Mammary microvascular endothelial cell (primary cell): ENCODE measurements around the gene LAT. TPM values are rescaled to one million over a fixed set of nuclear protein-coding genes. Genes with fewer than 3 reads are reported as not detected.

ENCODE experiments used
- total RNA-seq: library from RNA; depleted of rRNA; stranded (reverse); fragments of >200 nt; gene quantifications from 2 replicates; pipeline ENCODE4 v1.2.3, GENCODE V29; 2015

The LAT gene, protein sequence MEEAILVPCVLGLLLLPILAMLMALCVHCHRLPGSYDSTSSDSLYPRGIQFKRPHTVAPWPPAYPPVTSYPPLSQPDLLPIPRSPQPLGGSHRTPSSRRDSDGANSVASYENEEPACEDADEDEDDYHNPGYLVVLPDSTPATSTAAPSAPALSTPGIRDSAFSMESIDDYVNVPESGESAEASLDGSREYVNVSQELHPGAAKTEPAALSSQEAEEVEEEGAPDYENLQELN
- 2.4 and 2.7 TPM in 2 replicates for total RNA-seq

DNA sequence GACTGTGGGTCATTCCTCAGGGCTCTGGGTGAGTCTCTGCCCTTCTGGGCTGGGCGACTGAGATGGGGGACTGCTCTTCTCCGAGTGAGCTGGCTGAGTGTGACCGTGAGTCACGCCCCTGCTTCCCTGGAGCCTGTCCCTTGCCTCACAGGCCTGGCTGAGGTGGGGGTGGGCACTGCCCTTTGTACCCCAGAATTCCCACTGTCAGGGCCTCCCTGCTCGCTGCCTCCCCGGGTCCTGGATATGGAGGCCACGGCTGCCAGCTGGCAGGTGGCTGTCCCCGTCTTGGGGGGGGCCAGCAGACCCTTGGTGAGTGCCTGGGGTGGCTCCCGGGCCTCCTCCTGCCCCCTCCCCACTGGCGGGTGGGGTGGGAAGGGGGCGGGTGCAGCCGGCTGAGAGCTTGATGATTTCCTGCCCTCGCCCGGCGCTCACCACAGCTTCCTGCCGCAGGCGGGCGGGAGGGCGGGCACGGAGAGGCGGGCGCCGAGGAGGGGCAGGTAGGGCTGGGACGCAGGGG lies at the start of gene LAT:
Gene LAT (plus strand): TSS at position 434 of the 517 bp plus-strand sequence. CDS start 366 bp downstream, outside the sequence.

DNA sequence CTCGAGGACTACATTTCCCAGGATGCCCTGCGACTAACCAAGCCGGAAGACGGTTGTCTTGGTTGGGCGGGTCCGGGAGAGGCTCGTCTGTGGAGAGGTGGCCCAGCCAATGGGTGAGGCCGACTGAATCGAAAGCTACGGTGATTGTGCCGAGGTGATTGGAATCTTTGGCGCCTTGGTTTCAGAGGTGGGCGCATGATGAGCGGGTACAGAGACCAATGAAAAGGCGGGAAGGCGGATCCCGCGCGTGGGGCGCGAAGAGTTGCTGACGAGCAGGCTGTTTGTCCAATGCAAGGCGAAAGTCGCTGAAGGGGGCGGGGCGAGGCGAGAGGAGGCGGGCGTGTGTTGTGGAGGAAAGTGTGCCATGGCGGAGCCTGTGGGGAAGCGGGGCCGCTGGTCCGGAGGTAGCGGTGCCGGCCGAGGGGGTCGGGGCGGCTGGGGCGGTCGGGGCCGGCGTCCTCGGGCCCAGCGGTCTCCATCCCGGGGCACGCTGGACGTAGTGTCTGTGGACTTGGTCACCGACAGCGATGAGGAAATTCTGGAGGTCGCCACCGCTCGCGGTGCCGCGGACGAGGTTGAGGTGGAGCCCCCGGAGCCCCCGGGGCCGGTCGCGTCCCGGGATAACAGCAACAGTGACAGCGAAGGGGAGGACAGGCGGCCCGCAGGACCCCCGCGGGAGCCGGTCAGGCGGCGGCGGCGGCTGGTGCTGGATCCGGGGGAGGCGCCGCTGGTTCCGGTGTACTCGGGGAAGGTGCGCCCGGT lies 34.0 kb upstream of the LAT start, which contains the start of gene NFATC2IP:
Gene NFATC2IP (plus strand): TSS at position 290 of the 762 bp plus-strand sequence. CDS start 75 bp downstream, at position 365.

DNA sequence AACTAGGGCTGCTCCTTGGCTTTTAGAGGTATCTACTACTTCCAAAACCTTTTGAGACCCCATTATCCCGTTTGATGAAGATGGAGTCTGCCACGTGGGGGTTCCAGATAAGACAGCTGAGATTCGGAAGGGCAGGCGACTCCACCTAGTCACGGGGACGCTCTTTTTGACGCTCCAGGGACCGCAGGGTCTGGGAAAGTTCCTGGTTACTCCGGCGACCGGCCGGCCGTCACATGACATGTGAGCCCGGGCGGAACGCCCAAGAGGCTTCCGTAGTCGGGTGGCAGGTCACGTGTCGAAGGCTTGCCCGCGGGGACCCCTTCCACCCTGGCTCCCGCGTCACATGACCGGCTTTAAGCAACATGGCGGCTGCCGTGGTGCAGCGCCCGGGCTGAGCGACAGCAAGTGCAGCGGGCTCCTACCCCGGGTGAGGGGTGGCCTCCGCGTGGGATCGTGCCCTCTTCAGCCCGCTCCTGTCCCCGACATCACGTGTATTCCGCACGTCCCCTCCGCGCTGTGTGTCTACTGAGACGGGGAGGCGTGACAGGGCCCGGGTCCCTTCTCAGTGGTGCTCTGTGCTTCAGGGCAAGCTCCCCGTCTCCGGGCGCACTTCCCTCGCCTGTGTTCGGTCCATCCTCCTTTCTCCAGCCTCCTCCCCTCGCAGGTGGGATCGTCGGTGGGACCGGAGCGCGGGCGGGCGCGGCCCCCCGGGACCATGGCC lies 10.3 kb upstream of the LAT start, which contains the start of gene SPNS1:
Gene SPNS1 (plus strand): TSS at position 342 of the 721 bp plus-strand sequence. CDS start 374 bp downstream, at position 716.

Other genes with a start within 250 kb of the LAT start
- not detected in 2 replicates for gene NPIPB9, start 233.3 kb upstream of the LAT start, total RNA-seq
- 81.7 and 88.1 TPM in 2 replicates for gene ATXN2L, start 162.1 kb upstream of the LAT start, total RNA-seq
- 216 and 232 TPM in 2 replicates for gene TUFM, start 138.7 kb upstream of the LAT start, total RNA-seq
- 17.5 and 20.6 TPM in 2 replicates for gene SH2B1, start 121.2 kb upstream of the LAT start, total RNA-seq
- gene ATP2A1, start 106.6 kb upstream of the LAT start, total RNA-seq = not detected in 2 replicates
- 49.6 and 54.6 TPM in 2 replicates for gene RABEP2, start 59.8 kb upstream of the LAT start, total RNA-seq
- gene CD19, start 53.1 kb upstream of the LAT start, total RNA-seq = not detected in 2 replicates
- 18.8 and 23.6 TPM in 2 replicates for gene NFATC2IP, start 34.1 kb upstream of the LAT start, total RNA-seq
- gene SPNS1, start 10.3 kb upstream of the LAT start, total RNA-seq = 54.0 and 55.2 TPM in 2 replicates